Epithelial cell of esophagus (primary cell): ENCODE results near the gene LTB.

Source experiments
- DNase-seq: peaks from one replicate; pipeline ENCODE4 v3.0.0; 2010; ENCODE audit warnings: low read depth
- H3K4me3 ChIP-seq: 2 replicates; pipeline ENCODE4 v1.5.1; 2011; ENCODE audit warnings: mild to moderate bottlenecking, low read length, control low read depth
- CTCF ChIP-seq: IDR thresholded peaks from 2 replicates; pipeline ENCODE4 v1.5.1; 2011; ENCODE audit warnings: low read depth, mild to moderate bottlenecking, low read length, control low read depth, inconsistent platforms; ENCODE audit not compliant: insufficient read depth; ENCODE audit errors: missing control alignments

LTB gene

GRCh38 chr6:31533455-31533841 lies 48.8 kb downstream of the LTB start:
- no peak for DNase-seq
- TF ChIP-seq CTCF = no peak
- H3K4me3 ChIP-seq = no peak overlapping the region

GRCh38 chr6:31532644-31533454 lies 49.4 kb downstream of the LTB start:
- no peak overlapping the region for H3K4me3 ChIP-seq
- TF ChIP-seq CTCF = no peak
- no peak for DNase-seq

GRCh38 chr6:31531771-31532643 lies 50.2 kb downstream of the LTB start:
- no peak for DNase-seq
- TF ChIP-seq CTCF = no peak
- no peak overlapping the region for H3K4me3 ChIP-seq

- no peak overlapping the region for H3K4me3 ChIP-seq
- TF ChIP-seq CTCF = no peak
- DNase-seq = no peak
These were observed 51.1 kb downstream of the LTB start for GRCh38 chr6:31531162-31531561.

- TF ChIP-seq CTCF = no peak
- H3K4me3 ChIP-seq = no peak overlapping the region
These were observed 51.6 kb downstream of the LTB start for GRCh38 chr6:31530659-31531058.

More at GRCh38 chr6:31530659-31531058, 51.6 kb downstream of the LTB start:
- DNase-seq = no peak
